ENCODE results near the gene ZNF433.

Gene ZNF433

DNA sequence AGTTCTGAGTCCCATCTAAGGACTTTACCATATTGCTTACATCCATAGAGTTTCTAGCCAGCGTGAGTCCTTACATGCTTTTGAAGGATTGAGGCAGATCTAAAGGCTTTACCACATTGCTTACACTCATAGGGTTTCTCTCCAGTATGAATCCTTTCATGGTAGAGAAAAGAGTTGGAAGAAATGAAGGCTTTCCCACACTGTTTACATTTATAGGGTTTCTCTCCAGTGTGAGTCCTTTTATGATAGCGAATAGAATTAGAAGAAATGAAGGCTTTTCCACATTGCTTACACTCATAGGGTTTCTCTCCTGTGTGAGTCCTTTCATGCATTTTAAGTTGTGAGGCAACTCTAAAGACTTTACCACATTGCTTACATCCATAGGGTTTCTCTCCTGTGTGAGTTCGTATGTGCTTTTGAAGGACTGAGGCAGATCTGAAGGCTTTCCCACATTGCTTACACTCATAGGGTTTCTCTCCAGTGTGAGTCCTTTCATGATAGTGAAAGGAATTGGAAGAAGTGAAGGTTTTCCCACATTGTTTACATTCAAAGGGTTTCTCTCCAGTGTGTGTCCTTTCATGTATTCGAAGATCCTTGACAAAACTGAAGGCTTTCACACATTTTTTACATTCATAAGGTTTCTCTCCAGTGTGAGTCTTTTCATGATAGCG is 8.4 kb upstream of the ZNF433 start:
- Histone ChIP-seq H4K20me1 (ENCODE audit: control insufficient read depth, insufficient read depth, low read depth, low read length) (no peaks in the 10 kb centered on the region), H3K9me2 (replicated peaks; ENCODE audit: control insufficient read depth, low read length) (no peaks in the 10 kb centered on the region), H3K4me3 (ENCODE audit: low read length) (no peak overlapping the region), H3K27ac (ENCODE audit: low read depth, low read length) (no peak overlapping the region), H3K36me3 (ENCODE audit: control insufficient read depth, low read length) (peaks cover 20% of the 10 kb centered on the region), H3K4me1 (ENCODE audit: control insufficient read depth, low read length) (no peaks in the 10 kb centered on the region), H3K9me3 (ENCODE audit: control insufficient read depth, insufficient read depth, low read length) (peaks cover 30% of the 10 kb centered on the region), H3K4me2 (ENCODE audit: low read length) (no peak overlapping the region), H3K27me3 (ENCODE audit: control insufficient read depth, low read length) (no peaks in the 10 kb centered on the region), H3K79me2 (ENCODE audit: control insufficient read depth, low read length) (no peaks in the 10 kb centered on the region), H3F3A (ENCODE audit: control insufficient read depth, insufficient read depth) (no peaks in the 10 kb centered on the region)
- TF ChIP-seq, protein P1, sequence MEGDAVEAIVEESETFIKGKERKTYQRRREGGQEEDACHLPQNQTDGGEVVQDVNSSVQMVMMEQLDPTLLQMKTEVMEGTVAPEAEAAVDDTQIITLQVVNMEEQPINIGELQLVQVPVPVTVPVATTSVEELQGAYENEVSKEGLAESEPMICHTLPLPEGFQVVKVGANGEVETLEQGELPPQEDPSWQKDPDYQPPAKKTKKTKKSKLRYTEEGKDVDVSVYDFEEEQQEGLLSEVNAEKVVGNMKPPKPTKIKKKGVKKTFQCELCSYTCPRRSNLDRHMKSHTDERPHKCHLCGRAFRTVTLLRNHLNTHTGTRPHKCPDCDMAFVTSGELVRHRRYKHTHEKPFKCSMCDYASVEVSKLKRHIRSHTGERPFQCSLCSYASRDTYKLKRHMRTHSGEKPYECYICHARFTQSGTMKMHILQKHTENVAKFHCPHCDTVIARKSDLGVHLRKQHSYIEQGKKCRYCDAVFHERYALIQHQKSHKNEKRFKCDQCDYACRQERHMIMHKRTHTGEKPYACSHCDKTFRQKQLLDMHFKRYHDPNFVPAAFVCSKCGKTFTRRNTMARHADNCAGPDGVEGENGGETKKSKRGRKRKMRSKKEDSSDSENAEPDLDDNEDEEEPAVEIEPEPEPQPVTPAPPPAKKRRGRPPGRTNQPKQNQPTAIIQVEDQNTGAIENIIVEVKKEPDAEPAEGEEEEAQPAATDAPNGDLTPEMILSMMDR (IDR thresholded peaks at IDR 0.05; ENCODE audit: low read depth, low read length, poor library complexity, severe bottlenecking): no peak
- TF ChIP-seq EZH2phosphoT487 (IDR thresholded peaks at IDR 0.05; ENCODE audit: borderline replicate concordance, low read length): no peak

DNA sequence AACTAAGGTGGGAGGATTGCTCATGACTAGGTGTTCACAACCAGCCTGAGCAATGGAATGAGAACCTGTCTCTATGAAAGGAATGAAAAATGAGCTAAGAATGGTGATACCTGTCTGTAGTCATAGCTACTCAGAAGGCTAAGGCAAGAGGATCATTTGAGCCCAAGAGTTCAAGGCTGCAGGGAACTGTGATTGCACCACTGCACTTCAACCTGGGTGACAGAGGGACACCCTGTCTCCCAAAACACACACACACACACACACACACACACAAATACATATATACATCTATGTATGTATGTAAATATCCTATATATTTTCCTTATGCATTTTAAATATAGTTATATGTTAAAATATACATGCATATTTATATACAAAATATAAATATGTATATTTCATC is 7.4 kb upstream of the ZNF433 start:
- Histone ChIP-seq H4K20me1 (ENCODE audit: control insufficient read depth, insufficient read depth, low read depth, low read length) (no peaks in the 10 kb centered on the region), H3K27me3 (ENCODE audit: control insufficient read depth, low read length) (no peaks in the 10 kb centered on the region), H3K9me3 (ENCODE audit: control insufficient read depth, insufficient read depth, low read length) (peaks cover 30% of the 10 kb centered on the region), H3K4me1 (ENCODE audit: control insufficient read depth, low read length) (no peaks in the 10 kb centered on the region), H3K36me3 (ENCODE audit: control insufficient read depth, low read length) (peaks cover 20% of the 10 kb centered on the region), H3K4me3 (ENCODE audit: low read length) (no peak overlapping the region), H3F3A (ENCODE audit: control insufficient read depth, insufficient read depth) (no peaks in the 10 kb centered on the region), H3K27ac (ENCODE audit: low read depth, low read length) (no peak overlapping the region), H3K79me2 (ENCODE audit: control insufficient read depth, low read length) (no peaks in the 10 kb centered on the region), H3K9me2 (replicated peaks; ENCODE audit: control insufficient read depth, low read length) (no peaks in the 10 kb centered on the region), H3K4me2 (ENCODE audit: low read length) (no peak overlapping the region)
- no peak for TF ChIP-seq EZH2phosphoT487 (IDR thresholded peaks at IDR 0.05; ENCODE audit: borderline replicate concordance, low read length)
- TF ChIP-seq, protein P1 (IDR thresholded peaks at IDR 0.05; ENCODE audit: low read depth, low read length, poor library complexity, severe bottlenecking): no peak

DNA sequence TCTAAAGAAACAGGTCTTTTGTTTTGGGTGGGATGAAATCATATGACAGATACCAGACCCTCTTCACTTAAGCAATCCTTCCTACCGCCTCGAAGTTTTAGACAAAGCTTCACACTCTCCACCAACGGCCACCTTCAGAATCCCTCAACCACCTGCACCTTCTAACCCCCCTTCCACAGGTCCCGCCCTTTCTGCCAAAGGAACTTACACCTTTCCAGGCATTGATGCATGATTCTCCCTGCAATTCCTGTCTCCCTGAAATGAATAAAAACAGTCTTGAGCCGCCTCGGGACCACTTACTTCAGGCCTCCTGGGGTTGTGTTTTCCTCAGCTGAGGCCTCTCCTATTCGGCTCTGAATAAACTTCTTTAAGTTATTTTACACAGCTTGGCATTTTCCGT is 859 bp downstream of the ZNF433 start:
- no peaks in the 10 kb centered on the region for H4K20me1 ChIP-seq (ENCODE audit: control insufficient read depth, insufficient read depth, low read depth, low read length)
- no peaks in the 10 kb centered on the region for H3K9me3 ChIP-seq (ENCODE audit: control insufficient read depth, insufficient read depth, low read length)
- no peaks in the 10 kb centered on the region for H3K27me3 ChIP-seq (ENCODE audit: control insufficient read depth, low read length)
- no peaks in the 10 kb centered on the region for H3K79me2 ChIP-seq (ENCODE audit: control insufficient read depth, low read length)
- TF ChIP-seq, protein P1 (IDR thresholded peaks at IDR 0.05; ENCODE audit: low read depth, low read length, poor library complexity, severe bottlenecking): no peak
- TF ChIP-seq EZH2phosphoT487 (IDR thresholded peaks at IDR 0.05; ENCODE audit: borderline replicate concordance, low read length): no peak
- peak overlapping the region; percentile 67 for H3K4me2 ChIP-seq (ENCODE audit: low read length)
- H3K27ac ChIP-seq (ENCODE audit: low read depth, low read length): no peak overlapping the region
- no peaks in the 10 kb centered on the region for H3K9me2 ChIP-seq (replicated peaks; ENCODE audit: control insufficient read depth, low read length)
- no peak overlapping the region for H3K4me3 ChIP-seq (ENCODE audit: low read length)
- peaks cover 5% of the 10 kb centered on the region; the same call in 1 of the 2 replicates for H3K4me1 ChIP-seq (ENCODE audit: control insufficient read depth, low read length)
- H3K36me3 ChIP-seq (ENCODE audit: control insufficient read depth, low read length): no peaks in the 10 kb centered on the region
- H3F3A ChIP-seq (ENCODE audit: control insufficient read depth, insufficient read depth): no peaks in the 10 kb centered on the region
